Skin epidermis (tissue), 12 donors: Measurements from ENCODE around the gene SLC49A3.
A peak's percentile ranks its signal among the peaks of the same experiment; 100 is the strongest.
"Not testable (repeated sequence)": the region's sequence is repeated elsewhere in the genome, so short reads cannot be mapped to it uniquely, and the experiment has no call there.

Experiments
- H3K27ac ChIP-seq, 21 experiments: fragments of 200-600 bp; sonication (generic) in 11 of 21; one replicate each; pipeline ENCODE4 v1.5.0; 2020; ENCODE audit warnings: mild to moderate bottlenecking in 3 of 21, inconsistent platforms in 2 of 21, moderate library complexity in 2 of 21
- H3K4me3 ChIP-seq, 7 experiments: fragments of 200-600 bp; sonication (generic) in 2 of 7; one replicate each; pipeline ENCODE4 v1.5.0; 2020; ENCODE audit warnings: inconsistent platforms in 2 of 7, mild to moderate bottlenecking in 2 of 7, moderate library complexity in 1 of 7

Gene SLC49A3

DNA sequence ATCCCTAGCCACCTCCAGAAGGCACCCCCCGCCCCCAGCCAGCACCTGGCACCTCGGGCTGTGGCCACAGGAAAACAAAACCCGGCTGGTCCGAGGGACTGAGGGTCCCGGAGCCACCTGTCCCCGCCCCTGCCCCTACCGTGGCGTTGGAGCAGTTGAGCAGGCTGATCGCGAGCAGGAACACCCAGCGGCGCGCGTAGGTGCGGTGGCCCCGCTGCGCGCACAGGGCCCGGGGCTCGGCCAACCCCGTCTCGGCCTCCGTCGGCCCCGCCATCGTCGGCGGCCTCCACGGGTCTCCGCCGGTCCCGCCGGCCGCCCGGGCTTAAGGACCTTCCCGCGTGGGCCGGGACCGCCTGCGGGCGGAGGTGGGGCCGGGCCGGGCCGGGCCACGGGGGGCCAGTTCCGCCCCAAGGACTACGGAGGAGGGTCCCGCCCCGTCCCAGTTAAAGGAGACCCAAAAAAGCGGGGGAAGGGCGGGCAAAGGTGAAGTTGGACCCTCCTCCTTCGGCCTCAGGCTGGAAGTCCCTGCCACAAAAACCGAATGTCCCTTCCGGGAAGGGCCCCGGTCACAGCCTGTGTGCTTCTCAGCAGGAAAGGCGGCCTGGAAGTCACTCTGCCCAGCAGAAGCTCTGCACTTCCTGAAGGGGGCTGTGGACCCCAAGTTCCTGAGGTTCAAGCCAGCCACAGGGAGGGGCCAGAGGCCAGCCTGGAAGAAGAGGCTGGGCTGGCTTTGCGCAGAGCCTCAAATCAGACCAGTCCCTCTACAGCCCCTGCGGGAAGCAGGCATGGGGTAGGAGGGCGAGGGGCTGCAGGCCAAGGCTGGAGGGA is at the start of gene SLC49A3:
TSS of gene SLC49A3 (minus strand) at position 298 of the 828 bp plus-strand sequence. CDS start at position 274, 24 bp downstream.
- H3K27ac ChIP-seq = peak within 1 kb of the TSS in 20 of 21 experiments; percentile 41 to 90 (median 83)
- peak within 1 kb of the TSS; percentile 28 to 49 (median 39) for H3K4me3 ChIP-seq

DNA sequence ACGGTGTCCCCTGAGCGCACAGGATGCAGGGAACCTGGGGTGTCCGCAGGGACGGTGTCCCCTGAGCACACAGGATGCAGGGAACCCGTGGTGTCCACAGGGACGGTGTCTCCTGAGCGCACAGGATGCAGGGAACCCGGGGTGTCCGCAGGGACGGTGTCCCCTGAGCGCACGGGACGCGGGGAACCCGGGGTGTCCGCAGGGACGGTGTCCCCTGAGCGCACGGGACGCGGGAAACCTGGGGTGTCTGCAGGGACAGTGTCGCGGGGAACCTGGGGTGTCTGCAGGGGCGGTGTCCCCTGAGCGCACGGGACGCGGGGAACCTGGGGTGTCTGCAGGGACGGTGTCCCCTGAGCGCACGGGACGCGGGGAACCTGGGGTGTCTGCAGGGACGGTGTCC is 47.6 kb upstream of the SLC49A3 start:
- not testable (repeated sequence) for H3K4me3 ChIP-seq, H3K27ac ChIP-seq

DNA sequence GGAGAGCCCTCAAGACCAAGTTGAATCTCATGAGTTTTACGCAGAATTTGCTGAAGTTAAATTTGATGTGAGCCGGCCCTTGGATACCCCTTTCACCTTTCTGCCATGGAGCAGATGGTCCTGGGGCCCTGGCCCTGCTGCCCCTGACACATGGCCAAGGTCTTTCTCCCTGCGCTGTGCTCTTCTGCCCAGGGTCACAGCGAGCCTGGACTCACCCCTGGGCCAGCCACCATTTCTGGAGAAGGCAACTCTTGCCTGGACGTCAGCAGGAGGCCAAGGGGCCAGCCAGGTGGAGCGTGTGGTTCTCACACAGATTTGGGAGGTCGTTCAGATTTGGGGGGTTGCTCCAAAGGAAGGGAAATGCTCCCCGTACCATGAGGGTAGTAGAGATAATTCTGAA is 46.6 kb upstream of the SLC49A3 start:
- H3K4me3 ChIP-seq = no peak overlapping the region
- no peak overlapping the region for H3K27ac ChIP-seq

DNA sequence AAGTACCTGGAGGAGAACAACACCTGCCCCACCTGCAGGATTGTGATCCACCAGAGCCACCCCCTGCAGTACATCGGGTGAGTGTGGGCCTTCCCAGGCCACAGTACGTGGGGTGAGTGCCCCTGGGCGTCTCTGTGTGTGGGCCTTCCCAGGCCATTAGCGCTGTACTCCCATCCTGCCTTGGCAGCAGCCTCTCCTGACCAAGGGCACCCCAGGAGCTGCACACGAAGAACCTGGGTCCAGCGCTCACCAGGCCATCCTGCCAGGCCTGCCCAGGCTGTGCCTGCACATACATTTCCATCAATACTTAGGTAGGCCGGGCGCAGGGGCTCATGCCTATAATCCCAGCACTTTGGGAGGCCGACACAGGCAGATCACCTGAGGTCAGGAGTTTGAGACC is 46.0 kb upstream of the SLC49A3 start:
- Histone ChIP-seq H3K27ac (no peak overlapping the region), H3K4me3 (no peak overlapping the region)

DNA sequence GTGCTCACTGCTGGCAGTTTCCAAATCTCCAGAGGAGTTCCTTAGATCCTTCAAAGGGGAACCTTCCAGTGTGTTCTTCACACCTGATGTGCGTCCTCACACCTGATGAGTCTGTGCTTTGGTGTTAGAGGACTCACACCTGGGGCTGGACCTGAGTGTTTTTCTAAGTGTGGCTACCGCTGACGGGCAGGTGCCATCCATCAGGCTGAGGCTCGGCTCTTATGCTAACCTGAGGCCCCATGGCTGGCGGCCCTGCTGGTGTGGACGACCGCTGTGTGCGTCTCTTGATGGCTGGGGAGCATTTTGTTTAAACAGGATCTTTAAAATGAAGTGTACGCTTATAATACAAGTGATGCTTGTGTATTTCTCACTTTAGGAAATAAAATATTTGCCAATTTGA is 45.1 kb upstream of the SLC49A3 start:
- no peak overlapping the region for H3K27ac ChIP-seq
- H3K4me3 ChIP-seq = no peak overlapping the region

DNA sequence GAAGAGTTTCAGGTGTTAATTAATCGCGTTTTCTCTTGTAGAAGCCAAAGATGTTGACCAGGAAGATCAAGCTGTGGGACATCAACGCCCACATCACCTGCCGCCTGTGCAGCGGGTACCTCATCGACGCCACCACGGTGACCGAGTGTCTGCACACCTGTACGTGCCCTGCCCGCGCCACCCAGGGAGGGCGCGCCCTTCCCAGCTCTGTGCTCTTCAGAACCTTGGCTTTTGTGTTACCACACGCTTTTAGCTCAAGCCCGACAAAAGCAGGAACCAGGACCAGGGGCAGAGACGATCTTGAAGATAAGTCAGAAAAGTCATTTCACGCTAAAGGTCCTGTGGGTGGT is 44.7 kb upstream of the SLC49A3 start:
- no peak overlapping the region for H3K27ac ChIP-seq
- no peak overlapping the region for H3K4me3 ChIP-seq

DNA sequence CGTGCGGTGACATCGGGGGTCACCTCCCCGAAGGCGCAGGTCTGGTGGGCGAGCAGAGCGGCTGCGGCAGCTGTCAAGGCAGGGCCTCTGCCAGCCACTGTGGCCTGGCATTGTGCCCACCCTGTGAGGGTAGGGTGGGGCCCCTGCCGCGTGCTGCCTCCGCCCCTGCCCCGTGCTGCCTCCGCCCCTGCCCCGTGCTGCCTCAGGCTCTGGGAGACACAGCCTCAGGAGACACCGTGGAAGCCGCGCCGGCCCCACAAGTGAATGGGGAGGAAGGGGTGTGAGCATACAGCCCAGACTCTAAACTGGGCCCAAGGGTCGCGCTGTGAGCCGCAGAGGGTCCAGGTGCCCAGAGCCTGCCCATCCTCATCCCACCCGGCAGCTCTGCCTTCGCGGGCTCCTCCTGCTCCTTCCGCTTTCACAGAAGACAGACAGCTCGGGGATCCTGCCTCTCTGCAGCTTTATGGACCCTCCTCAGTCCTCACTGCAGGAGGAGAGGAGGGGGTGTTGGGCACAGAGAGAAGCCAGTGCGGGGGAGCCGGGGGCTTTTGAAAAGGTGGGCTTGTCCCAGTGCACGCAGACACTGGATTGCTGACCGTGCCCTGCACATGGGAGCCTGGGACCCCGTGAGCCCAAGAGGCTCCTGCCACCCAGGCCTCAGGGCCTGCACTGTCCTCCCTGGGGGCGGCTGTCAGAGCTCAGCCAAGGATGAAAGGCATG is 44.1 kb upstream of the SLC49A3 start:
- Histone ChIP-seq H3K27ac (no peak overlapping the region), H3K4me3 (no peak overlapping the region)

DNA sequence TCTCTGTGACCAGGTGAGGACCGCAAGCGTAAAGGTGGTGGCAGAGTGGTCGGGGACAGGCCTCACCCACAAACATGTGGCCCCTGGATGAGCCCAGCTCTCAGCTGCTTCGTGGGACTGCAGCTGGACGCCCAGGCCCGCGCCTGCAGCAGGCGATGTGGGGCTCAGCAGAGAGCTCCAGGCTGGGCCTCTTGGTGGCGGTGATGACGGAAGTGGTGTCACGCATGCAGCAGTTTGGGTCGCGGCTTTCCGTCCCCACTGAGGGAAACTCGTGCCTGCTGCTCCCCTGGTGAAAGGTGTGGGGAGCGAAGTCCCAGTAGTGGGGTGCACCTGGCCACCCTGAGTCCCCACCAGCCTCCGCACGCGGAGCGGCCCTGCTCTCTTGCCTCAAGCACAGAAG is 43.5 kb upstream of the SLC49A3 start:
- H3K27ac ChIP-seq = no peak overlapping the region
- no peak overlapping the region for H3K4me3 ChIP-seq

DNA sequence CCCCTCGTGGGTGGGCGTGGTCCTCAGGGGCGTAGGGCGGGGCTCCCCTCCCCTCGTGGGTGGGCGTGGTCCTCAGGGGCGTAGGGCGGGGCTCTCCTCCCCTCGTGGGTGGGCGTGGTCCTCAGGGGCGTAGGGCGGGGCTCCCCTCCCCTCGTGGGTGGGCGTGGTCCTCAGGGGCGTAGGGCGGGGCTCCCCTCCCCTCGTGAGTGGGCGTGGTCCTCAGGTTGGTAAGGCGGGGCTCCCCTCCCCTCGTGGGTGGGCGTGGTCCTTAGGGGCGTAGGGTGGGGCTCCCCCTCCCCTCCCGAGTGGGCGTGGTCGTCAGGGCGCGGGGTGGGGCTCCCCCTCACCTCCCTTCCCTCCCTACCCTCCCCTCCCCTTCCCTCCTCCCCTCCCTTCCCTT is 43.0 kb upstream of the SLC49A3 start:
- H3K27ac ChIP-seq, H3K4me3 ChIP-seq: not testable (repeated sequence)

DNA sequence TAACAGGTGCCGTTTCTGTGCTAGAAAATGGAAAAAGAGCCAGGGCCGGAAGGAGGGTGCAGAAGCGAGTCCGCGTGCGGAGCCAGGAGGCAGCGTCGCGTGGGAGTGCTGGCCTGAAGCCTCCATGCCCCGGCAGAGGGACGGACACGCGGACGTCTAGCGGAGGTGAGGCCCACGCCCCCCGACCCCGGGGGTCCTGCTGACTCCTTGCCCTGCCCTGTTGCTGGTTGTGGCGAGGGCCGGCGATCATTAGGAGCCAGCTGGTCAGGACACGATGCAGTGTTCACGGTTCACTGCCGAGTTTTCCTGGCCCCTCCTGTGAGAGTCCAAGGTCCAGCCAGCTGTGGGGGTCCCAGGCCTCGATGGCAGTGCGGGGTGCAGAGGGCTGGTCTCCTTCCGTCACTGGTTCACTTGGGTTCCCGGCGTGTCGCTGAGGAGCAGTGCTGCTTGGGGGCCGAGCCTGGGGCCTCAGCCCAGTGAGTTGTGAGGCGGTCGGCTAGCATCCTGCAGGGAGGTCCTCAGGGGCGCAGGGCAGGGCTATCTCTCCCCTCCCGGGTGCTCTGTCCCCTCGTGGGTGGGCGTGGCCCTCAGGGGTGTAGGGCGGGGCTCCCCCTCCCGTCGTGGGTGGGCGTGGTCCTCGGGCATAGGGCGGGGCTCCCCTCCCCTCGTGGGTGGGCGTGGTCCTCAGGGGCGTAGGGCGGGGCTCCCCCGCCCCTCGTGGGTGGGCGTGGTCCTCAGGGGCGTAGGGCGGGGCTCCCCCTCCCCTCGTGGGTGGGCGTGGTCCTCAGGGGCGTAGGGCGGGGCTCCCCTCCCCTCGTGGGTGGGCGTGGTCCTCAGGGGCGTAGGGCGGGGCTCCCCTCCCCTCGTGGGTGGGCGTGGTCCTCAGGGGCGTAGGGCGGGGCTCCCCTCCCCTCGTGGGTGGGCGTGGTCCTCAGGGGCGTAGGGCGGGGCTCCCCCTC is 42.3 kb upstream of the SLC49A3 start:
- H3K27ac ChIP-seq = not testable (repeated sequence)

DNA sequence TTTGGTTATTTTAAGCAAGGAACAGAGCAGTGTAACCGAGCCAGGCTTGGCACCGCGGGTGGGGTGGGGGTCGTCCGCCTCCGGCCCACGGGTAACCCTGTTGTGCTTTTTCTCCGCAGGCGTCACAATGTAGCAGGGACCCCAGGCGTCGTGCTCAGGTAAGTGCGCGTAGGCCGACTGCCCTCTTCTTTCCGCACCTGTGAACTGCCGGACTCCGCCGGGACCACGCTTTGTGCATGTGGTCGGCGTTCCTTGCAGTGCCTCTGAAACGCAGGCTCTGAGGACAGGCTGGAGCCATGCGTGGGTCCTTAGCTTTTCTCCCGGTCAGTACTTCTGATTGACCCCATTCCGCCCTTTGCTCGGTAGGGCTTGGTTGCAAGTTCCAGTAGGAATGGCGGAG is 41.6 kb upstream of the SLC49A3 start:
- H3K4me3 ChIP-seq = no peak overlapping the region
- no peak overlapping the region for H3K27ac ChIP-seq

More for the DNA sequence above, 42.3 kb upstream of the SLC49A3 start:
- not testable (repeated sequence) for H3K4me3 ChIP-seq

DNA sequence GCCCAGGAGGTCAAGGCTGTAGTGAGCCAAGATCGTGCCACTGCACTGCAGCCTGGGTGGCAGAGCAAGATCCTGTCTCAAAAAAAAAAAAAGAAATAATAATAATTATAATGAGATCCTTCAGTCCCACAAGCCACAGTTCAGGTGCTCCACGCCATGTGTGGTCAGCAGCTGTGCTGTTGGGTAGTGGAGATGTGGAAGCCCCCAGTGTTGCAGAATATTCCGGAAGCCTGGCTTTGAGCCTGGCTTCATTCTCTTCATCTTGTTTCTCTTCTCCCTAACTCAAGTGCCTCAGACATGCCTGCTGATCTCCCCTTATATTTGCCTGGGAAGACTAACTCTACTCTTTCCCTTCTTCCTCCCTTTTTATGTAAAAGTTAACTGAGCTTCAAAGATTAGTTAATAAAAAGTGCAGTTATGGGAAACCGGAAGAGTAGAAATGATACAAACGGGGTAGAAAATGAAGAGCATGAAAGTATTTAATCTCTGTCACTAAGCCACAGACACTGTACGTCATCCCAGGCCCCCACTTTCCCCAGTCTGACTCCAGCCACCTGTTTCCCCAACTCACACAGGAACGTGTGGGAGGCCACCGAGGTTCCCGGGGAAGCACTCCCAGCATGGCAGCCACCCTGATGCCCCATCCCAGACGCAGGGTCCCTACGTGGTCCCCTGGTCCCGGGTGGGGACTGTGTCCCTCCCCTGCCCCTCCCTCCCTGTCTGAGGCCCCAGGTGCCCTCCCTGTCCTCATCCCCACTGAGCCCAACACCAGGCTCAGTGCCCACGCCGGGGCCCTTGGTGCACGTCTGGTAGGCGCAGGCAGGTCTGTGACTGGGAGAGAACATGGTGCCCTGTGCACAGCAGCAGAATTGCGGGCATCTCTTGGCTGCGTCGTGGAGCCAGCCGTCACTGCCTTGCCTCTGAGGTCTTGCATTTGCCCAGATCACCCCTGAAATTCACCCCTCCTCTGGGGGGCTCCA is 40.7 kb upstream of the SLC49A3 start:
- Histone ChIP-seq H3K4me3 (no peak overlapping the region), H3K27ac (no peak overlapping the region)

DNA sequence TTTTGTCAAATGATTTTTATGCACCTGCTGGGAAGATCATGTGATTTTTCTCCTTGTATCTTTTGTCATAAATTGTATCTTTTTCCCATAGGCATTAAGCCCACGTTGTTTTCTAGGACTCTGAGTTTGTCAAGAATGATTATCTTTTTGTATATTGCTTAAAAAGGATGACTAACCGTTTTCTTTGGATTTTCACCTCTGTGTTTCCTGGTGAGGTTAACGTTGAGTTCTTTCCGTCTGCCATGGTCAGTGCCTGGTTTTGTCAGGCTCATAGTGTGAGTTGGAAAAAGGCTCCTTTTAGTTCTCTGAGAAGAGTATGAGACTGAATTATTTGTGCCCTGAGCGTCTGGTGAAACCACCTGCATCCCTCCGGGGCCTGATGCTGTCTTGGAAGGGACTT is 38.6 kb upstream of the SLC49A3 start:
- H3K27ac ChIP-seq = no peak overlapping the region
- H3K4me3 ChIP-seq = no peak overlapping the region

DNA sequence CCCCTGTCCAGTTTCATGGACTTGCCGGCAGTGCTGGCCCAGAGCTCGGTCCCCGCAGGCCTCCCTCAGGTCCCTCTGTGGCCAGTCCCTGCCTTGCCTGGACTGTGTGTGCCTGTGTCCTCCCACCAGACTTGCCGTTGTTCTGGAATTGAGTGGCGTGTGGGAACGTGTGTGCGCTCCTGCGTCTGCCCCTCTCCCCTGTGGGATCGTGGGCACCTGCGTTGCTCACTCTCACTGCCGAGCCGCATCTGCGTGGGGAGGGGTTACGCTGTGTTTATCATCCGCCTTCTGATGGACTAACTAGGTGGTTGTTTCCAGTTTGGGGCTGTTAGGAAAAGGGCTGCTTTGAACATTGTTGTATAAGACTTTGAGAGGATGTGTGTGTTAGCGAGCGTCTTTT is 37.9 kb upstream of the SLC49A3 start:
- Histone ChIP-seq H3K27ac (peak overlapping the region in 7 of 21 experiments; percentile 14 to 62 (median 34)), H3K4me3 (no peak overlapping the region)

DNA sequence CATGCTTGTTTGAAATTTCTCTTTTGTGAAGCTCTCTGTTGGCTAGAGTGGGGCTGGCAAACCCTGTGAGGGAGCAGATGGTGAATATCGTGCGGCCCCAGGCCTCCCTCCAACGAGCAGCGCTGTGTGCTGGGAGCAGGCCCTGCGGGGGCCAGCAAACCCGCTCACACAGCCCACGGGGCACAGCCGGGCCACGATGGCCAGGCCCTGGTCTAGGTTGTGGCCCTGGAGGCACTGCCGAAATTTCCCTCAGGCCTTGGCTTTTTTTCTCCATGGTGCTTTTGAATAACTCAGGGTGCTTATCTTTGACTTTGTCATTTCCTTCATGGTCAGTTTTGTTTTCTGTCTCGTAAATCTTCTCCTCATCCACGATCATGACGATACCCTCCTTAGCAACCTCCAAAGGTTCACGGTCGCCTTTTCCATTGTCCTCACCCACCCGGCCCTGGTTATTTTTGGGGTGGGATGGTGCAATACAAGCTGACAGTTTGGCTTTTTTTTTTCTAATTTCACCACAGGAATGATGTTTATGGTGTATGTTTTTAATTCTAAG is 37.4 kb upstream of the SLC49A3 start:
- no peak overlapping the region for H3K4me3 ChIP-seq

DNA sequence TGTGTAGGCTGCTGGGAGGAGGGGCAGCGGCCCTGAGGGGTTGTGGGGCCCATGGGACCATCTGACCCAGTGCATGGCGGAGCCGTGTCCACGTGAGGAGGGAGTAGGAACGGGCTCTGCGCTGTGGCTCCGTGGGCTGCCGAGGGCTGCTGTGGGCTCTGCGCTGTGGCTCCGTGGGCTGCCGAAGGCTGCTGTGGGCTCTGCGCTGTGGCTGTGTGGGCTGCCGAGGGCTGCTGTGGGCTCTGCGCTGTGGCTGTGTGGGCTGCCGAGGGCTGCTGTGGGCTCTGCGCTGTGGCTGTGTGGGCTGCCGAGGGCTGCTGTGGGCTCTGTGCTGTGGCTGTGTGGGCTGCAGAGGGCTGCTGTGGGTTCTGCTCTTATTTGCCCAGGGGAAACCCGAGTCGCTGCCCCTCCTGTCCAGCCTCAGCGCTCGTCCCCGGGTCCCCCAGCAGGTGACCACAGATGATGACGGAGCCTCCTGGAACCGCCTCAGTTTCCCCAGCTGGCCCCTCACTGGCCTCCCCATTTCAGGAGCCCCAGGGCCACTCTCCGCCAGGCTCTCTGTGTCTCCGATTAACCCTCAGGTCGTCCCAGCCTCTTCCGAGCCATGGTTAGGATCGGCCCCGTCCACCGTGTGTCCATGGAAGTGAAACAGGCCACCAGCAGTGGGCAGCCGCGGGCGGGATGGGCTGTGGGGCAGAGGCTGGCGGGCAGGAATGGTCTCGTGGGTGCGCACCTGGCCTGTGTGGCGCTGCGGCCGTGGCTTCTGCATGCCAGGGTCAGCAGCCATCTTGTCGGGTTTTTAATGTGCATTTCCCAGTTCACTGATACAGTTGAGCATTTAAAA is 36.7 kb upstream of the SLC49A3 start:
- H3K4me3 ChIP-seq = no peak overlapping the region

More for the DNA sequence above, 37.4 kb upstream of the SLC49A3 start:
- peak overlapping the region in 17 of 21 experiments; percentile 1 to 73 (median 35) for H3K27ac ChIP-seq

DNA sequence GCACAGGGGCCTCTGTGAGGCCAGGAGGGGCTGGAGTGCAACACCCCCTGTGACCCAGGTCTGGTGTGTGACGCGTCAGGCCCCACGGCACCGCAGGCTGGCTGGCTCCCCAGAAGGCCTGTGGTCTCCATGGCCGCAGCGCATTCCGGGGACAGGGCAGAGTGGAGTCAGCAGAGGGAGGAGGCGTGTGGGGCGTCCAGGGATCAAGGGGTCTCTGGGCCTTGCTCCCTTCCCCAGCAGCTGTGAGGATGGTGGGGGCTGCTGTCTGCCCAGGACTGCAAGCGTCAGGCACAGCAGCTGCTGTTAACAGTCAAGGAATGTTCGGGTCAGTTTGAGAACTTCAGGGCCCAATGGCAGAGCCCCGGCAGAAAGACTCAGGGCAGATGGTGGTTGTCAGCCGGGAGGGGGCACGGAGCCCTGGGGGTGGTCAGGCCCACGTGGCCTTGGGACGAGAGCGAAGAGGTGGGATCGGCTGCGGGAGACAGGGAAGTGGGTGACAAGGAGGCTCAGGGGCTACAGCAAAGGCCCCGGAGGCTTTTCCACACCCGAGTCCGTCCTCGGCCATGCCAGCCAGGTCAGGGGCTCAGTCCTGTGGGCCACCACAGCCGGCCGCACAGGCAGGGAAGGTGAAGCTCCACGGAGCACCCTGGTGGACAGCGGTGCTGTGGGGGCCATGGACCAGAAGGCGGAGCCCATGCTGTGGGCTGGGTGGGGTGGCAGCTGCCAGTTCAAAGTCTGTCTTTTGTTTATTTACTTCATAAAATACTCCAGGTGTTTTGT is 35.0 kb upstream of the SLC49A3 start:
- no peak overlapping the region for H3K27ac ChIP-seq

More for the DNA sequence above, 36.7 kb upstream of the SLC49A3 start:
- H3K27ac ChIP-seq = peak overlapping the region in 15 of 21 experiments; percentile 1 to 73 (median 35)

More for the DNA sequence above, 35.0 kb upstream of the SLC49A3 start:
- no peak overlapping the region for H3K4me3 ChIP-seq
